Measurements from ENCODE around the gene YES1. TPM values are rescaled to one million over a fixed set of nuclear protein-coding genes. Genes with fewer than 3 reads are reported as not detected.
"Not testable (repeated sequence)": the region's sequence is repeated elsewhere in the genome, so short reads cannot be mapped to it uniquely, and the experiment has no call there.

The YES1 gene
- total and polyA plus RNA-seq, 8 donors, result 10.7 to 35.2 (median 29.2) TPM

- Histone ChIP-seq H3K9me3 (no peaks in the 10 kb centered on the region), H3K4me1 (peaks cover 10 to 18% (median 13%) of the 10 kb centered on the region in 3 donors), H3K27me3 (no peaks in the 10 kb centered on the region), H3K36me3 (no peaks in the 10 kb centered on the region), H3K4me3 (peak overlapping the region; percentile 66 to 96 (median 84)), H3K27ac (peak overlapping the region; percentile 85 to 92 (median 88))
- FAIRE-seq, result no peak
- DNase-seq, result peak; percentile 66 to 92 (median 79)
- no peak for TF ChIP-seq CTCF (IDR thresholded peaks at IDR 0.05)
- ATAC-seq, result peak; percentile 79 to 84 (median 81)
- intact Hi-C loops (cut with DNase I), result no loop called here
- 1% methylated on average over 54 to 66 of the region's 66 CpGs for WGBS, 2 donors
These were observed 532 bp upstream of the YES1 start for GRCh38 chr18:812376-813171.

GRCh38 chr18:811182-811891 is 705 bp downstream of the YES1 start:
- peak; percentile 4 to 11 (median 5) for ATAC-seq
- intact Hi-C loops (cut with DNase I), result no loop called here
- peak overlapping the region; percentile 85 to 92 (median 88) for H3K27ac ChIP-seq
- TF ChIP-seq CTCF (IDR thresholded peaks at IDR 0.05), result no peak
- H3K27me3 ChIP-seq, result no peaks in the 10 kb centered on the region
- no peaks in the 10 kb centered on the region for H3K36me3 ChIP-seq
- no peak for DNase-seq
- H3K9me3 ChIP-seq, result no peaks in the 10 kb centered on the region
- WGBS, 2 donors, result 0% methylated on average over 30 of the region's 30 CpGs
- no peak for FAIRE-seq
- H3K4me1 ChIP-seq, result peaks cover 10 to 18% (median 13%) of the 10 kb centered on the region in 3 donors
- peak overlapping the region; percentile 66 to 96 (median 84) for H3K4me3 ChIP-seq

GRCh38 chr18:809985-810642 is 1.9 kb downstream of the YES1 start:
- H3K27me3 ChIP-seq, result no peaks in the 10 kb centered on the region
- DNase-seq (no peak), ATAC-seq (no peak), FAIRE-seq (no peak)
- no peaks in the 10 kb centered on the region for H3K9me3 ChIP-seq
- intact Hi-C loops (cut with DNase I), result no loop called here
- no peaks in the 10 kb centered on the region for H3K36me3 ChIP-seq
- peaks cover 13 to 26% (median 23%) of the 10 kb centered on the region in 3 donors for H3K4me1 ChIP-seq
- no peak for TF ChIP-seq CTCF (IDR thresholded peaks at IDR 0.05)
- no peak overlapping the region for H3K27ac ChIP-seq
- peak overlapping the region in 1 of 4 donors; percentile 91 for H3K4me3 ChIP-seq
- WGBS, 2 donors, result 28 to 36% methylated on average over 6 of the region's 6 CpGs

- ATAC-seq; DNase-seq; H3K4me3 ChIP-seq; intact Hi-C loops (cut with DNase I); H3K36me3 ChIP-seq; FAIRE-seq; H3K27ac ChIP-seq; H3K9me3 ChIP-seq; H3K27me3 ChIP-seq: not testable (repeated sequence)
- H3K4me1 ChIP-seq, result peaks cover 13 to 31% (median 25%) of the 10 kb centered on the region in 3 donors
- WGBS, 2 donors, result 92 to 97% methylated on average over 11 of the region's 11 CpGs
These were observed 2.8 kb downstream of the YES1 start for GRCh38 chr18:809228-809627.

GRCh38 chr18:808502-808901 is 3.5 kb downstream of the YES1 start:
- no peaks in the 10 kb centered on the region for H3K27me3 ChIP-seq
- intact Hi-C loops (cut with DNase I), result no loop called here

More at GRCh38 chr18:808502-808901, 3.5 kb downstream of the YES1 start:
- Histone ChIP-seq H3K4me3 (no peak overlapping the region), H3K4me1 (peaks cover 13 to 31% (median 30%) of the 10 kb centered on the region in 3 donors), H3K27ac (no peak overlapping the region), H3K36me3 (no peaks in the 10 kb centered on the region), H3K9me3 (no peaks in the 10 kb centered on the region)
- TF ChIP-seq CTCF (IDR thresholded peaks at IDR 0.05), result no peak
- DNase-seq (no peak), FAIRE-seq (no peak), ATAC-seq (no peak)
- WGBS, 2 donors, result 77 to 87% methylated on average over 2 of the region's 2 CpGs
